ENCODE results near the gene ADGRV1.
"Not testable (repeated sequence)": the region's sequence is repeated elsewhere in the genome, so short reads cannot be mapped to it uniquely, and the experiment has no call there.

The ADGRV1 gene

GRCh38 chr5:91059409-91059808 lies 500.8 kb downstream of the ADGRV1 start:
- H3K79me1 ChIP-seq (ENCODE audit: low read length) = no peaks in the 10 kb centered on the region
- DNase-seq = peak in 1 of 2 donors; percentile 30
- no peak overlapping the region for H3K14ac ChIP-seq (ENCODE audit: low read length)
- no peak overlapping the region for H4K91ac ChIP-seq (ENCODE audit: low read depth, low read length)
- no peaks in the 10 kb centered on the region for H3K27me3 ChIP-seq (ENCODE audit: insufficient read depth, low read length)
- no CpG with 5 or more reads among the region's 1 CpG for WGBS (ENCODE audit: extremely low coverage, insufficient coverage, insufficient read length)
- H3K9ac ChIP-seq (ENCODE audit: low read length) = no peak overlapping the region
- H2BK120ac ChIP-seq (ENCODE audit: insufficient read depth, low read length, poor library complexity) = no peak overlapping the region
- H3K4me2 ChIP-seq (ENCODE audit: low read length) = no peak overlapping the region
- no peak overlapping the region for H3K4ac ChIP-seq (ENCODE audit: low read depth, low read length)
- no peaks in the 10 kb centered on the region for H3K79me2 ChIP-seq (ENCODE audit: control insufficient read depth, insufficient read depth, low read length, poor library complexity)
- no peak overlapping the region for H4K8ac ChIP-seq (ENCODE audit: low read depth, low read length)
- no peaks in the 10 kb centered on the region for H3K9me3 ChIP-seq (ENCODE audit: insufficient read depth, low read depth, low read length)
- no peak overlapping the region for H2AFZ ChIP-seq (ENCODE audit: insufficient read depth, low read length, poor library complexity)
- no peak overlapping the region for H2BK12ac ChIP-seq (ENCODE audit: low read length)
- H3K18ac ChIP-seq (ENCODE audit: low read length) = no peak overlapping the region
- no peak overlapping the region for H2AK5ac ChIP-seq (ENCODE audit: low read length)
- H3K4me3 ChIP-seq (ENCODE audit: low read depth, low read length) = no peak overlapping the region
- H3K4me1 ChIP-seq (ENCODE audit: control insufficient read depth in 1 of 2, insufficient read depth in 2 of 2, low read length in 2 of 2) = peaks cover 0 to 3% of the 10 kb centered on the region in 2 experiments
- no peaks in the 10 kb centered on the region for H3K36me3 ChIP-seq (ENCODE audit: control insufficient read depth in 1 of 2, insufficient read depth in 2 of 2, low read length in 2 of 2)
- no peak overlapping the region for H2BK5ac ChIP-seq (ENCODE audit: low read depth, low read length, poor library complexity)
- no peak overlapping the region for H3K23ac ChIP-seq (ENCODE audit: low read length)
- no peak overlapping the region for H4K12ac ChIP-seq (ENCODE audit: low read depth, low read length)
- H3K27ac ChIP-seq (ENCODE audit: low read depth, low read length) = no peak overlapping the region

- H3K36me3 ChIP-seq (ENCODE audit: control insufficient read depth in 1 of 2, insufficient read depth in 2 of 2, low read length in 2 of 2) = no peaks in the 10 kb centered on the region
- H3K4me3 ChIP-seq (ENCODE audit: low read depth, low read length) = no peak overlapping the region
- H3K14ac ChIP-seq (ENCODE audit: low read length) = no peak overlapping the region
- no peak overlapping the region for H4K12ac ChIP-seq (ENCODE audit: low read depth, low read length)
- WGBS (ENCODE audit: extremely low coverage, insufficient coverage, insufficient read length) = no CpG with 5 or more reads among the region's 2 CpGs
- H2AK5ac ChIP-seq (ENCODE audit: low read length) = no peak overlapping the region
- H3K4me2 ChIP-seq (ENCODE audit: low read length) = no peak overlapping the region
- H3K9me3 ChIP-seq (ENCODE audit: insufficient read depth, low read depth, low read length) = no peaks in the 10 kb centered on the region
- no peak for DNase-seq
- H3K4me1 ChIP-seq (ENCODE audit: control insufficient read depth in 1 of 2, insufficient read depth in 2 of 2, low read length in 2 of 2) = peaks cover 0 to 3% of the 10 kb centered on the region in 2 experiments
- H4K8ac ChIP-seq (ENCODE audit: low read depth, low read length) = no peak overlapping the region
- H3K27me3 ChIP-seq (ENCODE audit: insufficient read depth, low read length) = no peaks in the 10 kb centered on the region
- no peak overlapping the region for H3K18ac ChIP-seq (ENCODE audit: low read length)
- no peak overlapping the region for H2BK120ac ChIP-seq (ENCODE audit: insufficient read depth, low read length, poor library complexity)
- no peak overlapping the region for H2BK5ac ChIP-seq (ENCODE audit: low read depth, low read length, poor library complexity)
- no peak overlapping the region for H3K27ac ChIP-seq (ENCODE audit: low read depth, low read length)
- no peaks in the 10 kb centered on the region for H3K79me2 ChIP-seq (ENCODE audit: control insufficient read depth, insufficient read depth, low read length, poor library complexity)
- no peak overlapping the region for H4K91ac ChIP-seq (ENCODE audit: low read depth, low read length)
- no peak overlapping the region for H3K9ac ChIP-seq (ENCODE audit: low read length)
- no peak overlapping the region for H3K23ac ChIP-seq (ENCODE audit: low read length)
- H3K79me1 ChIP-seq (ENCODE audit: low read length) = no peaks in the 10 kb centered on the region
- no peak overlapping the region for H2AFZ ChIP-seq (ENCODE audit: insufficient read depth, low read length, poor library complexity)
- no peak overlapping the region for H2BK12ac ChIP-seq (ENCODE audit: low read length)
- no peak overlapping the region for H3K4ac ChIP-seq (ENCODE audit: low read depth, low read length)
Measured at GRCh38 chr5:91061094-91061493, 502.5 kb downstream of the ADGRV1 start.

- H3K79me1 ChIP-seq (ENCODE audit: low read length) = no peaks in the 10 kb centered on the region
- no peaks in the 10 kb centered on the region for H3K36me3 ChIP-seq (ENCODE audit: control insufficient read depth in 1 of 2, insufficient read depth in 2 of 2, low read length in 2 of 2)
- no peak overlapping the region for H3K27ac ChIP-seq (ENCODE audit: low read depth, low read length)
- H3K4ac ChIP-seq (ENCODE audit: low read depth, low read length) = no peak overlapping the region
- no peak overlapping the region for H3K9ac ChIP-seq (ENCODE audit: low read length)
- H3K4me3 ChIP-seq (ENCODE audit: low read depth, low read length) = no peak overlapping the region
- H2AK5ac ChIP-seq (ENCODE audit: low read length) = no peak overlapping the region
- no peaks in the 10 kb centered on the region for H3K9me3 ChIP-seq (ENCODE audit: insufficient read depth, low read depth, low read length)
- H3K4me1 ChIP-seq (ENCODE audit: control insufficient read depth in 1 of 2, insufficient read depth in 2 of 2, low read length in 2 of 2) = peaks cover 0 to 3% of the 10 kb centered on the region in 2 experiments
- DNase-seq = no peak
- H3K23ac ChIP-seq (ENCODE audit: low read length) = no peak overlapping the region
- no peaks in the 10 kb centered on the region for H3K79me2 ChIP-seq (ENCODE audit: control insufficient read depth, insufficient read depth, low read length, poor library complexity)
- H4K91ac ChIP-seq (ENCODE audit: low read depth, low read length) = no peak overlapping the region
- no peak overlapping the region for H4K12ac ChIP-seq (ENCODE audit: low read depth, low read length)
- H2BK120ac ChIP-seq (ENCODE audit: insufficient read depth, low read length, poor library complexity) = no peak overlapping the region
- H2BK12ac ChIP-seq (ENCODE audit: low read length) = no peak overlapping the region
- WGBS (ENCODE audit: extremely low coverage, insufficient coverage, insufficient read length) = no CpG with 5 or more reads among the region's 2 CpGs
- no peak overlapping the region for H3K18ac ChIP-seq (ENCODE audit: low read length)
- H3K4me2 ChIP-seq (ENCODE audit: low read length) = no peak overlapping the region
- H3K14ac ChIP-seq (ENCODE audit: low read length) = no peak overlapping the region
- H4K8ac ChIP-seq (ENCODE audit: low read depth, low read length) = no peak overlapping the region
- H3K27me3 ChIP-seq (ENCODE audit: insufficient read depth, low read length) = no peaks in the 10 kb centered on the region
- H2AFZ ChIP-seq (ENCODE audit: insufficient read depth, low read length, poor library complexity) = no peak overlapping the region
- H2BK5ac ChIP-seq (ENCODE audit: low read depth, low read length, poor library complexity) = no peak overlapping the region
Measured at GRCh38 chr5:91061946-91062562, 503.5 kb downstream of the ADGRV1 start.

- H3K4me2 ChIP-seq (ENCODE audit: low read length); H3K23ac ChIP-seq (ENCODE audit: low read length); H3K36me3 ChIP-seq (ENCODE audit: control insufficient read depth in 1 of 2, insufficient read depth in 2 of 2, low read length in 2 of 2); H3K79me2 ChIP-seq (ENCODE audit: control insufficient read depth, insufficient read depth, low read length, poor library complexity); H3K9me3 ChIP-seq (ENCODE audit: insufficient read depth, low read depth, low read length); H3K27me3 ChIP-seq (ENCODE audit: insufficient read depth, low read length); DNase-seq; H3K4me3 ChIP-seq (ENCODE audit: low read depth, low read length); H3K27ac ChIP-seq (ENCODE audit: low read depth, low read length); H4K91ac ChIP-seq (ENCODE audit: low read depth, low read length); H4K12ac ChIP-seq (ENCODE audit: low read depth, low read length); H4K8ac ChIP-seq (ENCODE audit: low read depth, low read length); H2AFZ ChIP-seq (ENCODE audit: insufficient read depth, low read length, poor library complexity); H2BK5ac ChIP-seq (ENCODE audit: low read depth, low read length, poor library complexity); H2AK5ac ChIP-seq (ENCODE audit: low read length); H2BK12ac ChIP-seq (ENCODE audit: low read length); H3K4ac ChIP-seq (ENCODE audit: low read depth, low read length); H2BK120ac ChIP-seq (ENCODE audit: insufficient read depth, low read length, poor library complexity); H3K14ac ChIP-seq (ENCODE audit: low read length); H3K4me1 ChIP-seq (ENCODE audit: control insufficient read depth in 1 of 2, insufficient read depth in 2 of 2, low read length in 2 of 2); H3K18ac ChIP-seq (ENCODE audit: low read length); H3K79me1 ChIP-seq (ENCODE audit: low read length); H3K9ac ChIP-seq (ENCODE audit: low read length): not testable (repeated sequence)
- WGBS (ENCODE audit: extremely low coverage, insufficient coverage, insufficient read length) = no CpG with 5 or more reads among the region's 9 CpGs
Measured at GRCh38 chr5:91063098-91063690, 504.6 kb downstream of the ADGRV1 start.

All from trophoblast cell (in vitro differentiated cells and primary cell).